Activated T-cell treated with anti-CD3 and anti-CD28 coated beads, Interleukin-2, amount 50 U/mL, for 72 hours (primary cell): Measurements from ENCODE around the gene RPAIN. TPM values are rescaled to one million over a fixed set of nuclear protein-coding genes. Genes with fewer than 3 reads are reported as not detected.

Experiments used
- ATAC-seq, 2 donors: fragments of 150-1000 bp; cut with Tn5 transposase; replicated peaks in 1 of 2; 2 replicates each; pipeline ENCODE4 v1.10.0; 2021; ENCODE audit warnings: moderate library complexity in 2 of 2, mild to moderate bottlenecking in 1 of 2
- DNase-seq, 2 donors: peaks; one replicate each; pipeline ENCODE4 v3.0.0; 2021 to 2022; ENCODE audit warnings: mixed read lengths in 1 of 2
- H3K27ac Mint-ChIP-seq: one replicate; pipeline ENCODE4 v1.8.0; 2022; ENCODE audit warnings: mild to moderate bottlenecking, moderate library complexity, mixed read lengths
- H3K27me3 Mint-ChIP-seq: one replicate; pipeline ENCODE4 v1.8.0; 2022; ENCODE audit warnings: low read depth, mixed read lengths
- H3K36me3 Mint-ChIP-seq, 2 donors: one replicate each; pipeline ENCODE4 v1.8.0; 2022; ENCODE audit warnings: mixed read lengths in 2 of 2, mild to moderate bottlenecking in 1 of 2; ENCODE audit not compliant: insufficient read depth in 2 of 2
- H3K4me1 Mint-ChIP-seq: one replicate; pipeline ENCODE4 v1.8.0; 2022; ENCODE audit warnings: low read depth, mixed read lengths
- H3K4me3 Mint-ChIP-seq, 2 donors: one replicate each; pipeline ENCODE4 v1.8.0; 2022; ENCODE audit warnings: mild to moderate bottlenecking in 2 of 2, mixed read lengths in 2 of 2, moderate library complexity in 2 of 2
- H3K9me3 Mint-ChIP-seq, 2 donors: one replicate each; pipeline ENCODE4 v1.8.0; 2022; ENCODE audit warnings: mixed read lengths in 2 of 2
- total RNA-seq, 2 donors: library from RNA; stranded (reverse); gene quantifications; one replicate each; pipeline ENCODE4 v1.2.3, GENCODE V29; 2022

The RPAIN gene
- 10 to 100 TPM; 62.6 to 65.0 TPM for total RNA-seq

DNA sequence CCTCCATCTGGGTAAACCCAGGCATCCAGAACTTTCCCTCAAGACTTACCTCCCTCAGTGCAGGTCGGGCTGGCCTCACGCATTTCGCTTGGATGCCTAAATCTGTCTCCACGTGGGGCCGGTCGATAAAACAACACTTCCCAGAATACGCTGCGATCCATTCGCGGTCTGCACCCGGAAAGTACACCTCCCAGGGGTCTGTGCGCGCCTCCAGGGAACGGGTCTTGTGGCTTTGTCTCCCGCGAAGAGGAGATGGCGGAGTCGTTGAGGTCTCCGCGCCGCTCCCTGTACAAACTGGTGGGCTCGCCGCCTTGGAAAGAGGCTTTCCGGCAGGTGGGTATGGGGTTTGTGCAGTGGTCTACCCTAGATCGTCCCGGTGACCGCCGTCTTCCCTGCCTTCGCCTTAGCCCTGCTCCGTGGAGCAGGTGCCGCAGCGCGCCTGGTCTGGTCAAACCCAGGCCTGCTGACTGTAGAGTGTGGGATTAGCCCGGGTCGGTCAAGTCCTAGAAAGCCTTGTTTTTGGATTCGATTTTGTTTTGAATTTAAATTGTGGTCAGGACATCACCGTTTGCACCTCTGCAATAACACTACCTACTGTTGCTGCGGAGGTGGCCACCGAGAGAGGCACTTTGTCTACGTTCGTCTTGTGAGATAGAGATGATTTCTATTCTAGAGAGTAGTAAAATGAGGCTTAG lies at the start of gene RPAIN:
RPAIN (plus strand) TSS at position 224 of the 695 bp plus-strand sequence; CDS start at position 253, 29 bp downstream.
- Mint-ChIP-seq H3K27ac (peak within 1 kb of the TSS; percentile 96), H3K36me3 (peaks cover 7 to 23% of the 10 kb centered on the region in 2 donors), H3K9me3 (no peaks in the 10 kb centered on the region), H3K4me3 (peak within 1 kb of the TSS; percentile 96 to 97), H3K4me1 (peaks cover 56% of the 10 kb centered on the region), H3K27me3 (no peaks in the 10 kb centered on the region)
- ATAC-seq (peak; percentile 66 to 69), DNase-seq (peak; percentile 83 to 85)

DNA sequence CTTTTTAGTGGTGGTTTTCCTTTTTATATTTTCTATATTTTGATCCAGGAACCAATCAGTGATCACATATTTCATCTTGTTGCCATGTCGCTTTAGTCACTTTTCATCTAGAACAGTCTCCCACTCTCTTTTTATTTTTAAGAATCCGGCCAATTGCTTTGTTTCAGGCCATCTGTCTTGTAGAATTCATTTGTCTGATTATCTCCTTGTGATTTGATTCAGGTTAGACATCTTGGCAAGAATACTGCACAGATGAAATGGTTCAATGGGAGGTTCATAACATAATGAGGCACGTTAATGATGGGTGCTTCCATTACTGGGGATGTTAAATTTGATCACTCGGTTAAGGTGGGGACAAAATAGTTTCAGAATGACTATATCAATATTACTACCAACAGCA lies 49.6 kb upstream of the RPAIN start:
- H3K36me3 Mint-ChIP-seq, result peaks cover 9 to 19% of the 10 kb centered on the region in 2 donors
- no peak for DNase-seq
- ATAC-seq, result no peak
- peak overlapping the region; percentile 61 for H3K27ac Mint-ChIP-seq
- H3K27me3 Mint-ChIP-seq, result no peaks in the 10 kb centered on the region
- H3K9me3 Mint-ChIP-seq, result no peaks in the 10 kb centered on the region
- no peaks in the 10 kb centered on the region for H3K4me1 Mint-ChIP-seq
- no peak overlapping the region for H3K4me3 Mint-ChIP-seq

- no peaks in the 10 kb centered on the region for H3K27me3 Mint-ChIP-seq
- no peaks in the 10 kb centered on the region for H3K4me1 Mint-ChIP-seq
- H3K4me3 Mint-ChIP-seq, result no peak overlapping the region
- ATAC-seq (no peak), DNase-seq (no peak)
- H3K36me3 Mint-ChIP-seq, result peaks cover 9 to 24% of the 10 kb centered on the region in 2 donors
- H3K27ac Mint-ChIP-seq, result peak overlapping the region; percentile 84
- H3K9me3 Mint-ChIP-seq, result no peaks in the 10 kb centered on the region
Measured at GRCh38 chr17:5373112-5373511, 46.9 kb upstream of the RPAIN start.

- no peak for ATAC-seq
Measured at GRCh38 chr17:5378566-5379207, 41.3 kb upstream of the RPAIN start.

DNA sequence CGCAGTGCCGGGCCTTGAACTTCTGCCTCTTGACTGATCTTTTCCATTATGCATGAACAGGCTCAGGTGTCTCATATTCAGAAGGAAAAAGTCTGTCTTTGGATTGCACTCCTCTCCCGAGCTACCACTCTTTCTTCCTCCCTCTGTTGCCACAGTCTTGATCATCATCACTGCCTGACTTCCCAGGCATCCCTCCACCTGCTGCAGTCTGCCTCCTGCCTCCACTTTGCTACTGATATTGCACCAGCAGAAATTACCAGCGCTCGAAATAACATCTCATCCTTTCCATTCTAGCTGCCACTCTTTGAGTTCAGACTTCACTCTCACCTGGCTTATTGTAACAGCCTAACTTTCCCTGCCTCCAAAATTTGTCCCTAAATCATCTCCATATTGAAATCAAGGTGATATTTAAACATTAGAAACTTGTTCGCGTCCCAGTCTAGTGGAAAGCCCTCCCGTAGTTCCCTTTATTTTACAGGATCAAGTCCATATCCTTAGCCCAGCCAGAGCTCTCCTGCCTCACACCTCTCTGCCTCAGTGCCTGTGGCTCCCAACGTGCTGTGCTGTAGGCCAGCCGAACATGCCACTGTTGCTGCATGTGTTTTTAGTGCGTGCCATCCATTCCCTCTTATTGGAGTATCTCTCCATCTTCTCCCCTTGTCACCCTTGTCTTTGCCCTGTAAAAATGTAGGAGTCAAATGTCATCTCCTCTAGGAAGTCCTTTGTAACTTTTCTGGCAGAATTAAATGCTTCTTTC lies 40.5 kb upstream of the RPAIN start:
- H3K36me3 Mint-ChIP-seq, result peaks cover 8 to 45% of the 10 kb centered on the region in 2 donors
- no peaks in the 10 kb centered on the region for H3K9me3 Mint-ChIP-seq

More at GRCh38 chr17:5378566-5379207, 41.3 kb upstream of the RPAIN start:
- no peak overlapping the region for H3K4me3 Mint-ChIP-seq
- no peak for DNase-seq
- peak overlapping the region; percentile 27 for H3K27ac Mint-ChIP-seq
- H3K27me3 Mint-ChIP-seq, result no peaks in the 10 kb centered on the region
- H3K36me3 Mint-ChIP-seq, result peaks cover 8 to 47% of the 10 kb centered on the region in 2 donors
- peaks cover 10% of the 10 kb centered on the region for H3K4me1 Mint-ChIP-seq
- H3K9me3 Mint-ChIP-seq, result no peaks in the 10 kb centered on the region

DNA sequence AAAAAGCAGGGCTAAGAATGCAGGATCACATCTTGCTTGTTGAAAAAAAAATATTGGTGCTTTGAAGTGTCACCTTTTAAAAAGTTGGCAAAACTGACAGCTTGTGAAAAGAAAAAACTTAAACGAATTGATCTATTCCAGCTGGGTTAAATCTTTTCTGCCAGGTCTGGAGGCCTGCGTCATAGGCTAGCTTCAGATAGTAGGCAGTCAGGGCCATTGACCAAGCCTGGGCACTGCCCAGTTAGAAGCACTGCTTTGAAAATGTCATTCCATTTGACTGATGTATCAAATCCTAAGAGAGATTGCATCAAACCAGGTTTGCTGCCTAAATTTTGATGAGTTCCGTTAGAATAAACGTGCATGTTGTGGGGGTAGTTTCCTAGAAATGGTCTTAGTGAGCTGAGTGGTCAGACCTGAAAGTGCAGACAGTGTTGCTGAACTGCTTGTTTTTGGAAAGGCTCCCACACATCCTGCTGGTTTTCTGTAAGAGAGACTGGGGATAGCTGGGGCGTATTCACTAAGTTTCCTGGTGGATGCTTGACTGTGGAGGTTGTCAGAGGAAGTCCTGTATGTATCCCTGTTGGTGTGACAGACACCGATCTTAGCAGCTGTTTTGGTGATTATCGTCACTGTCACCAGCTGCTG lies 39.4 kb upstream of the RPAIN start:
- H3K27me3 Mint-ChIP-seq, result no peaks in the 10 kb centered on the region
- H3K4me3 Mint-ChIP-seq, result no peak overlapping the region
- ATAC-seq, result no peak
- H3K9me3 Mint-ChIP-seq, result no peaks in the 10 kb centered on the region
- peak overlapping the region; percentile 26 for H3K27ac Mint-ChIP-seq
- no peak for DNase-seq
- H3K4me1 Mint-ChIP-seq, result peaks cover 10% of the 10 kb centered on the region
- peaks cover 6 to 44% of the 10 kb centered on the region in 2 donors for H3K36me3 Mint-ChIP-seq

More for the DNA sequence above, 40.5 kb upstream of the RPAIN start:
- Mint-ChIP-seq H3K27ac (peak overlapping the region; percentile 26), H3K27me3 (no peaks in the 10 kb centered on the region), H3K4me3 (no peak overlapping the region), H3K4me1 (peaks cover 10% of the 10 kb centered on the region)
- DNase-seq, result no peak
- ATAC-seq, result no peak

GRCh38 chr17:5381542-5381941 lies 38.4 kb upstream of the RPAIN start:
- Mint-ChIP-seq H3K4me3 (no peak overlapping the region), H3K36me3 (peaks cover 6 to 43% of the 10 kb centered on the region in 2 donors), H3K27ac (peak overlapping the region; percentile 3), H3K9me3 (no peaks in the 10 kb centered on the region), H3K4me1 (peaks cover 10% of the 10 kb centered on the region), H3K27me3 (no peaks in the 10 kb centered on the region)
- no peak for DNase-seq
- ATAC-seq, result peak; percentile 26 to 29

- H3K4me3 Mint-ChIP-seq, result no peak overlapping the region
Measured at GRCh38 chr17:5391678-5392077, 28.3 kb upstream of the RPAIN start.

GRCh38 chr17:5396612-5397011 lies 23.4 kb upstream of the RPAIN start:
- peaks cover 18 to 47% of the 10 kb centered on the region in 2 donors for H3K36me3 Mint-ChIP-seq
- ATAC-seq, result peak; percentile 39 to 53
- no peaks in the 10 kb centered on the region for H3K9me3 Mint-ChIP-seq
- H3K4me1 Mint-ChIP-seq, result no peaks in the 10 kb centered on the region
- peak overlapping the region; percentile 31 for H3K27ac Mint-ChIP-seq
- H3K4me3 Mint-ChIP-seq, result no peak overlapping the region
- no peak for DNase-seq
- no peaks in the 10 kb centered on the region for H3K27me3 Mint-ChIP-seq

More at GRCh38 chr17:5391678-5392077, 28.3 kb upstream of the RPAIN start:
- Mint-ChIP-seq H3K36me3 (peaks cover 15 to 47% of the 10 kb centered on the region in 2 donors), H3K4me1 (no peaks in the 10 kb centered on the region), H3K27ac (no peak overlapping the region), H3K27me3 (no peaks in the 10 kb centered on the region), H3K9me3 (no peaks in the 10 kb centered on the region)
- DNase-seq (no peak), ATAC-seq (no peak)

DNA sequence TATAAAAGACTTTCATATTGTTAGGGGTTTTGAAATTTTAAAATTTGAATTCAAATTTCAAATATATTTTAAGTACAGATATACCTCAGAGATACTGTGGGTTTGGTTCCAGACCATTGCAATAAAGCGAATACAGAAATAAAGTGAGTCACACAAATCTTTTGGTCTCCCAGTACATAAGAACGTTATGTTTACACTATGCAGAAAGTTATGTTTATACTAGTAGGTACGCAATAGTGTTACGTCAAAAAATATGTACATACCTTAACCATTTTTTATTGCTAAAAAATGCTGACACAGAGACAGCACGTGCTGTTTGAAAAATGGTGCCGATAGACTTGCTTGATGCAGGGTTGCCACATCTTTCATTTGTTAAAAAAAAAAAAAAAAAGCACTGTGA lies 20.2 kb upstream of the RPAIN start:
- Mint-ChIP-seq H3K27me3 (no peaks in the 10 kb centered on the region), H3K9me3 (no peaks in the 10 kb centered on the region), H3K4me1 (no peaks in the 10 kb centered on the region), H3K36me3 (peaks cover 13 to 50% of the 10 kb centered on the region in 2 donors), H3K27ac (no peak overlapping the region), H3K4me3 (no peak overlapping the region)
- DNase-seq, result no peak
- ATAC-seq, result no peak

GRCh38 chr17:5405400-5405799 lies 14.6 kb upstream of the RPAIN start:
- H3K4me1 Mint-ChIP-seq, result peaks cover 8% of the 10 kb centered on the region
- H3K27ac Mint-ChIP-seq, result no peak overlapping the region
- no peak overlapping the region for H3K4me3 Mint-ChIP-seq
- H3K9me3 Mint-ChIP-seq, result no peaks in the 10 kb centered on the region
- H3K36me3 Mint-ChIP-seq, result peaks cover 12 to 27% of the 10 kb centered on the region in 2 donors
- no peak for ATAC-seq
- no peaks in the 10 kb centered on the region for H3K27me3 Mint-ChIP-seq
- no peak for DNase-seq

GRCh38 chr17:5408186-5408585 lies 11.8 kb upstream of the RPAIN start:
- peaks cover 21 to 43% of the 10 kb centered on the region in 2 donors for H3K36me3 Mint-ChIP-seq
- no peaks in the 10 kb centered on the region for H3K9me3 Mint-ChIP-seq
- ATAC-seq, result no peak
- H3K27me3 Mint-ChIP-seq, result no peaks in the 10 kb centered on the region
- DNase-seq, result no peak
- peaks cover 31% of the 10 kb centered on the region for H3K4me1 Mint-ChIP-seq
- peak overlapping the region; percentile 10 for H3K27ac Mint-ChIP-seq
- H3K4me3 Mint-ChIP-seq, result no peak overlapping the region
